ENCODE measurements around the gene ABCC6. TPM values are rescaled to one million over a fixed set of nuclear protein-coding genes. Genes with fewer than 3 reads are reported as not detected.
"Not testable (repeated sequence)": the region's sequence is repeated elsewhere in the genome, so short reads cannot be mapped to it uniquely, and the experiment has no call there.

The ABCC6 gene
- total RNA-seq, 1 donor from 2014 or later: 0.23 TPM

DNA sequence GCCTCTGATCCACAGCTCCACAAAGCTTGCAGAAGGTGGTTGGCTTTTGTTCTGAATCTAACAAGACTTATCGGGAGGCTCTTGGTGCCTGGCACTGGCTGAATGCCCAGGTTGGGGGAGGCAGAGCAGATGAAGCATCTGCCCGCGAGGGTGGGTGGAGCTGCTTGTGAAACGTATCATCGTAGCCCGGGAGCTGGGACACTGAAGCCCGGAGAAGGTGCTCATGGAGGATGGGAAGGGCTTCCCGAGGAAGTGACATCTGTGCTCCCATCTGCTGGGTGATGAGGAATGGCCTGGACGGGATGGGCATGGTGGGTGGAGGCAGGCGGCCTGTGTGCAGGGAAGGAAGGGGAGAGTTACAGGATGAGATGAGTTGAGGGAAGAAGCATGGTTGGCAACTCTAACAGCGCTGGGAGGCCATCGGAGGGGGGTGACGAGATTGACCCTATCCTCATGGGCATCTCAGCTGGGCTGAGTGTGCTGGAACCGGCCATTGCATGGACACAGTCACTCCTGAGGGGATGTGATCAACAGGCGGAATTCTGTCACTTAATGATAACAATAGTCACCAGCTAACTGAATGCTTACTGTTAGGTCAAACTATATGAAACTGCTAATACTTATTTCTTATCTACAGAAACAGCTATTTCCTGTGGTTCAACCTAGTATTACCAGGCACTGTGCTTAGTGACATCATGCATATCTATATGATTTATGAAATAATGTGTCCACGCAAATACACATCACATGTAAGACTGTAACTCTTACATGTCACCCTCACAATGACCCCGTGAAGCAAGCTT, 102.7 kb downstream of the ABCC6 start:
- peak; percentile 92 for DNase-seq (ENCODE audit: extremely low read depth, low read depth, low spot score)

DNA sequence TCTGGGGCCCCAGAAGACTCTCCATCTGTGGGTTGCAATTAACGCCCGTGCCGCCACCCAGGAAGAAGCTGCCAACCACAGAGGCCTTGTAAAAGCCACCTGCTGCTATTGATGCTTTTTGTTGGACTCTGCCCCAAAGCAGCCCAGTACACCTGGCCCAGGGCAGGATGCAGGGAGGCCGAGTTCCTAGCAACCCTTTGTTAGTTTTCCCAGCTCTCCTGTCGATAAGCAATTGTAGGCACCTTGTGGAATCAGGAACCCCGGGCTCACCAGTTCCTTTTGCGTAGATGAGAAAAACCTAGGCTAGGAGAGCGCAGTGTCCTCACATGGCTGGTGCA, 103.3 kb downstream of the ABCC6 start:
- no peak for DNase-seq (ENCODE audit: extremely low read depth, low read depth, low spot score)

DNA sequence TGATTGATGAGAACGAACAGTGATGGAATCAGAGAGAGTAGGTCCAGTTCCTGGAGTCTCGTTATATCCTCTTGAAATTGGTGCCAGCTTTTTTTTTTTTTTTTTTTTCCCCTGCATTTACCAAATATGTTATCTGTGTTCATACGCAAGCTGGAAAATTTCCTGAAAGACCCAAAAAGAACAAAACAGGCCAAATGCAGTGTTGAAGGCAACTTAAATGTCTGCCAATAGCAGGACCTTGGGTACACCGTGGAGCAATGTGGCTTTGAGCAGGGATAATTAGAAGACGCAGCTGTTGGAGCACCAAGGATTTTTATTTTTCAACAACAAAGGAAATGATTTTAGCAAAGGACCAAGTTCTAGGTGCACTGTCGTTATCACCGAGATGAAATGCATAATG, 105.0 kb downstream of the ABCC6 start:
- DNase-seq (ENCODE audit: extremely low read depth, low read depth, low spot score): no peak

DNA sequence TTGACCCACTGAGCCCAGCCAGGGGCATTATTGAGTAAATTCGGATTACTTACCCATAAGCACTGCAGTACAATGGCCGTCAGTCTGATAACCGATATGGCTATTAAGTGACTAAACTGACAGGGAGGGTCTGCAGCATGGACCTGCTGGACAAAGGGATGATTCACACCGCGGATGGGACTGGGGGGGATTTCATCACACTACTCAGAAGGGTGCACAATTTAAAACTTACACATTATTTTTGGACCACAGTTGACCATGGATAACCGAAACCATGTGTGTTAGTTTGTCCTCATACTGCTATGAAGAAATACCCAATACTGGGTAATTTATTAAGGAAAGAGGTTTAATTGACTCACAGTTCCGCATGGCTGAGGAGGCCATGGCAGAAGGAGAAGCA, 106.5 kb downstream of the ABCC6 start:
- DNase-seq (ENCODE audit: extremely low read depth, low read depth, low spot score): no peak

DNA sequence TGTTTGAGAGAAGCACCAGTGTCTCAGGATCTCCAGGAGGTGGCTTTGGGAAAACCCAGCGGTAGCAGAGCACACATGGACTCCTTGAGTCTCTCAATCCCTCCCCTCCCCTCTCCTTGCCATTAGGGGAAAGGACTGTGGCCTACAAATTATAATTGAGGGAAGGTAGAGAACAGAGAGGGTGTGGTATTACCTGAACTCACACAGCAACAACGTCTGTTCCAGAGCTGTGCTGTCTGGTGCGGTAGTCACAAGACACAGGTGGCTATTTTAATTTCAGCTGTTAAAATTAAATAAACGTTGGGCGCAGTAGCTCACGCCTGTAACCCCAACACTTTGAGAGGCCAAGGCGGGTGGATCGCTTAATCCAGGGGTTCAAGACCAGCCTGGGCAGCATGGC, 110.2 kb downstream of the ABCC6 start:
- no peak for DNase-seq (ENCODE audit: extremely low read depth, low read depth, low spot score)

DNA sequence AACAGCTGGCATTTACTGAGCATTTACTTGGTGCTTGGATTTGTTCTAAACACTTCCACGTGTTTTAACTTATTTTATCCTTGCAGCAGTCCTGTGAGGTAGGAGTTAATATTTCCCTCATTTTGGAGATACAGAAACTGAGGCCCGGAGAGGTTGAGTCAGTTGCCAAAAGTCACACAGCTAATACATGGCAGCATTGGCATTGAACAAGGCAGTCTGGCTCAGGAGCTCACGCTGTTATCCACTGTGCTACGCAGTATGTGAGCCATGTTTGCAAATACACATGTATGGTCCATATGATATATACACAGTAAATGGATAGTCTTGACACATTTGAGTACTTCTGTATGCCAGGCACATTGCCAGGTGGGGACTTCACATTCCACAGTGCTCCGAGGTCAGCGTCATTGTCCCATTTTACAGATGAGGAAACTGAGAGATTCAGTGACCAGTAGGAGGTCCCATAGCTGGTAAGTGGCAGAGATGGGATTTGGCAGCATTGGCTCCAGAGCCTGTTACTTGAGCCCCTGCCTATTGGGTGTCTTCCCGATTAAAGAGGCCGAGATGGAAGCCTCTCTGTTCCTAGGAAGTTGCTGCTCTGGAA, 110.7 kb downstream of the ABCC6 start:
- DNase-seq (ENCODE audit: extremely low read depth, low read depth, low spot score): no peak

DNA sequence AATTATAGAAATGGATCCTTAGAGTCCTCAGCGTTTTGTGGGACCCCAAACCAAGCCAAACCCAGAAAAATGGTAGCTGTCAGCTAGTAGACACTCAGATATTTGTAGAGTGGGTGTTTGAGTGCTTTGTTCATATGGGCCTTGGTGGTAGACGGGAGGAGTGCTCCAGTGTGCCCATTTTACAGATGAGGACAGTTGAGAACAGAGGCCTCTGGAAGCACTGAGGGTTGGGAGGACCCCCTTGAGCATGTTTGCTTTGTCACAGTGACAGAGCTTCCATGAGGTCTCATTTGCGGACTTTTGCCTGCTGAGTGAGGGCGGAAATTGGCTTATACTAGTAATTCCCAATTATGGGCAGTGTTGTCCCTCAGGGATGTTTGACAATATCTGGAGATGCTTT, 111.7 kb downstream of the ABCC6 start:
- DNase-seq (ENCODE audit: extremely low read depth, low read depth, low spot score): no peak

DNA sequence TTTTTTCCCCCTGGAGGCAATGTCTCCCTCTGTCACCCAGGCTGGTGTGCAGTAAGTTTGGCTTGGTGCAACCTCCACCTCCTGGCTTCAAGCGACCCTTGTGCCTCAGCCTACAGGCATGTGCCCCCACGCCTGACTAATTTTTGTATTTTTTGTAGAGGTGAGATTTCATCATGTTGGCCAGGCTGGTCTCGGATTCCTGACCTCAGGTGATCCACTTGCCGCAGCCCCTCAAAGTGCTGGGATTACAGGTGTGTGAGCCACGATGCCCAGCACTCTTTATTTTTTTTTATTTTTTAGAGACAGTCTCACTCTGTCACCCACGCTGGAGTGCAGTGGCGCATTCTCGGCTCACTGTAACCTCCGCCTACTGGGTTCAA, 113.2 kb downstream of the ABCC6 start:
- DNase-seq (ENCODE audit: extremely low read depth, low read depth, low spot score): no peak

DNA sequence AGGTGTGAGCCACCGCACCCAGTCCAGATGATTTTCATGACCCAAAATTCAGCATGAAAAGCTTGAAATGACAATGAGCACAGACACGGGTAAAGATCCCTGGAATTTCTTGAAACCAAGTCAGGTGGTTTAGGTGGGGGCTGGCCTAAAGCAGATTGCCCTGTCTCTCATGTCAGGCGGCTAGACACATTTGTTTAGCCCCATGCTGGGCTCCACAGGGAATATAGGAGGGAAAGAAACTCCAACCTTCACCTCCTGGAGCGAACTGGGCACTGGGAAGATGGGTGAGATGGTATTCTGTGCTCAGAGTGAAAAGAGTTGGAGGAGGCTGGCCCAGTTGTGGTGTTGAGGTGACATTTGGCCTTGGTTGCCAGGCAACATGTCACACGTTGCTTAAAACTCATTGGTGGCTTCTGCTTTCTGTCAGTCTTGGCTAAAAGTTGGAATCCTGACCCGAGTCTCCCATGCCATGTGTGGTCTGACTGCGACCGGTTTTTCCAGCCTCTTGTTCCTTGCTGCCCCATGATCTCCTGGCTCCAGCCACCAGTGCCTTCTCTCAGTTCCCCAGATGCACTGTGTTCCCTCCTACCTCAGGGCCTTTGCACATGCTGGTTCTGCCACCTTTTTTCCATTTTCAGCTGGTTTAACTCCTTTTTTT, 113.7 kb downstream of the ABCC6 start:
- no peak for DNase-seq (ENCODE audit: extremely low read depth, low read depth, low spot score)

DNA sequence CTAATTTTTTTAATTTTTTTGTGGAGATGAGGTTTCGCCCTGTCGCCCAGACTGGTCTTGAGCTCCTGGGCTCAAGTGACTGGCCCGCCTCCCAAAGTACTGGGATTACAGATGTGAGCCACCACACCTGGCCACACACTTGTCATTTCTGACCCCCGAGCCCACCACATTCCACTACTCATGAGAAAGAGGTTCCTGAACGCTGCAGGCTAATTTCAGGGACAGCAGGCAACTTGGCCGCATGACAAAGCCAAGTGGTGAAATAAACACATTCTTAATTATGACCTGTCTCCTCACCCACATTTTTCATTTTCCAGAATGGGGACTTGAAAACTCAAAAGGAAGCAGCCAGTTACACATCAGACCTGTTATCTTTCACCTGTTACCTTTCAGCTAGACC, 114.5 kb downstream of the ABCC6 start:
- DNase-seq (ENCODE audit: extremely low read depth, low read depth, low spot score): no peak

DNA sequence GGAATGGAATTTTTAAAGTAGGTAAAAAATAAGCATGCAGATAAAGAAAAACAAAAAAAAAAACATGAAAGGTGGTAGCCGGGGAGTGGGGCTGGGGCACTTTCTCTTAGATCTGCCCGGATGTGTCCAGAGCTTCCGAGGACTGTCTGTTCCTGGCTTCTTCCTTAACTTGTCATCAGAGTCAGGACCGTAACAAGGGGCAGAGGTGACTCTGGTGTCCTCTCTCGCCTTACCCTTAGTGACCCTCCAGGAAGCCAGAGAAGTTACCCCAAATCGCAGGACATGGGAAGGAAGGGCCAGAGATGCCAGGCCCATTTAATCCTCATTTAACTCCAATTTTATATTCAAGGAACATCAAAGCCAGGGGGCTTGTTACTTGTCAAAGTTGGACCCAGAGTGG, 115.5 kb downstream of the ABCC6 start:
- DNase-seq (ENCODE audit: extremely low read depth, low read depth, low spot score): no peak

DNA sequence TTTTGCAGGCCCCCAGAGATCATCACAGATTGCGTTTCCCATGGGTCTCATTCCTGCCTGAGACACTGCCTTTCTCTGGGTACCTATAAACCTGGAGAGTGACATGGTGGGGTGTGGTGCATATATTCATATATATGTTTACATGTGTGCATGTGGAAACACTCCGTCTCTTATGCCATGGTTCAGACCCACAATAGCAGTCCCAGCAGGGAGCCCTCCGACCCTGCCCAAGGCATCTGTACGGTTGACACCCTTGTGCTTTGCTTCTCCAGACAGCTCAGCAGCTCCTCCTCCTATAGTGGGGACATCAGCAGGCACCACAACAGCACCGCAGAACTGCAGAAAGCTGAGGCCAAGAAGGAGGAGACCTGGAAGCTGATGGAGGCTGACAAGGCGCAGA, 116.8 kb downstream of the ABCC6 start:
- no peak for DNase-seq (ENCODE audit: extremely low read depth, low read depth, low spot score)

DNA sequence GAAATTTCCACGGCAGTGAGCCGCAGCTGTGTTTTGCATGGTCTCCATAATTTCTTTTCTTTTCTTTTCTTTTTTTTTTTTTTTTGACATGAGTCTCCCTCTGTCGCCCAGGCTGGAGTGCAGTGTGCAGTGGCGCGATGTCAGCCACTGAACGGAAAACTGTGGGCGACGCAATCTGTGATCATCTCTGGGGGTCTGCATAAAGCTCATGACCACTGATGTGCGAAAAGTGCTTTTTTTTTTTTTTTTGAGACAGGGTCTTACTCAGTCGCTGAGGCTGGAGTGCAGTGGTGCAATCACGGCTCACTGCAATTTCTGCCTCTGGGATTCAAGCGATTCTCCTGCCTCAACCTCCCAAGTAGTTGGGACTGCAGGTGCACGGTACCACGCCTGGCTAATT, 117.6 kb downstream of the ABCC6 start:
- DNase-seq (ENCODE audit: extremely low read depth, low read depth, low spot score): no peak

DNA sequence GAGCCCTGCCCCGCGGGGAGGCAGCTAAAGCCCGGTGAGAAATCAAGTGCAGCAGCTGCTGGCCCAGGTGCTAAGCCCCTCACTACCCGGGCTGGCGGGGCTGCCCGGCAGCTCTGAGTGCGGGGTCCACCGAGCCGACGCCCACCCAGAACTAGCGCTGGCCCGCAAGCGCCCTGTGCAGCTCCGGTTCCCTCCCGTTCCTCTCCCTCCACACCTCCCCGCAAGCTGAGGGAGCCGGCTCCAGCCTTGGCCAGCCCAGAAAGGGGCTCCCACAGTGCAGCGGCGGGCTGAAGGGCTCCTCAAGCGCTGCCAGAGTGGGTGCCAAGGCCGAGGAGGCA, 118.5 kb downstream of the ABCC6 start:
- not testable (repeated sequence) for DNase-seq (ENCODE audit: extremely low read depth, low read depth, low spot score)

DNA sequence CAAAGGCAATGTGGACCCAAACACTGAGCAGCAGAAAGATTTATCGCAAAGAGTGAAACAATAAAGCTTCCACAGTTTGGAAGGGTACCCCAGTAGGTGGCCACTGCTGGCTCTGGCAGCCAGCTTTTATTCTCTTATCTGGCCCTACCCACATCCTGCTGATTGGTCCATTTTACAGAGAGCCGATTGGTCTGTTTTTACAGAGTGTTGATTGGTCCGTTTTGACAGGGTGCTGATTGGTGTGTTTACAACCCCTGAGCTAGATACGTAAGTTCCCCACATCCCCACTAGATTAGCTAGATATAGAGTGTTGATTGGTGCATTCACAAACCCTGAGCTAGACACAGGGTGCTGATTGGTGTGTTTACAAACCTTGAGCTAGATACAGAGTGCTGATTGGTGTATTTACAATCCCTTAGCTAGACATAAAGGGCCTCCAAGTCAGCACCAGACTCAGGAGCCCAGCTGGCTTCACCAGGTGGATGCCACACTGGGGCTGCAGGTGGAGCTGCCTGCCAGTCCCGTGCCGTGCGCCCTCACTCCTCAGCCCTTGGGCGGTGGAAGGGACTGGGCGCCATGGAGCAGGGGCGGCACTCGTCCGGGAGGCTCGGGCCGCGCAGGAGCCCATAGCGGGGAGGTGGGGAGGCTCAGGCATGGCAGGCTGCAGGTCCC, 119.0 kb downstream of the ABCC6 start:
- DNase-seq (ENCODE audit: extremely low read depth, low read depth, low spot score): not testable (repeated sequence)

DNA sequence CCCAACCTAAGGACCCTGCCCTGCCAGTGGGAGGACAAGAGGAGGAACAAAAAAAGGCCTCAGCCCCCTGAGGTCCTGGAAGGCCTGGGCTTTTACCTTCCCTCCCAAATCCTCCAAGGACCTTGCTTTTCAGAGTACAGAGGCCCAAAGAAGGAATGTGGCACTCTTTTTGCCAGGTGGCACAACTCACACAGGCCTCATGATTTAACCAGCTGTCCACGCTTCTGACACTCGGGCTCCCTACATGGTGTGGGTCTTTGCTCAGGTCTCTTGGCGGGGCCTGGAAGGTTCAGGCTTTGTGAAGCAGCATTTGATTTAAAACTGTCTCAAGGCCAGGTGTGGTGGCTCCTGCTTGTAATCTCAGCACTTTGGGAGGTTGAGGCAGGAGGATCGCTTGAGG, 120.6 kb downstream of the ABCC6 start:
- no peak for DNase-seq (ENCODE audit: extremely low read depth, low read depth, low spot score)

DNA sequence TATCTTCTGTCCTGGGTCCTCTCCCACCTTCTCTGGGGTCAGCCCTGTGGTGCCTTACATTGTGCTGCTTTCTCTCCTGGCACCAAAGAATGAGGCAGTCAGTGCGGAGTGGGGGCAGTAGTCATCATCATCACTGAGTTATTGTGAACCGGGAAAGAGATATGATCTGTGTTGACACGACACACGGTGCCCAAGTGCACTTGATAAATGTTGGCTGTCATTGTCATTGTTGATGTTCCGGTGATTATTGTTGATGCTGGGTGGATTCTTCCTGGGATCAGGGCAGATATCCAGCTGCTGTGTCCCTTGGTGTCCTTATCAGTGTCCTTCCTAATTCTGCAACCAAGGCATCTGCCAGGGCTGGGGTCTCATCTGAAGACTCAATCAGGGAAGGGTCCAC, 121.7 kb downstream of the ABCC6 start:
- DNase-seq (ENCODE audit: extremely low read depth, low read depth, low spot score): no peak

DNA sequence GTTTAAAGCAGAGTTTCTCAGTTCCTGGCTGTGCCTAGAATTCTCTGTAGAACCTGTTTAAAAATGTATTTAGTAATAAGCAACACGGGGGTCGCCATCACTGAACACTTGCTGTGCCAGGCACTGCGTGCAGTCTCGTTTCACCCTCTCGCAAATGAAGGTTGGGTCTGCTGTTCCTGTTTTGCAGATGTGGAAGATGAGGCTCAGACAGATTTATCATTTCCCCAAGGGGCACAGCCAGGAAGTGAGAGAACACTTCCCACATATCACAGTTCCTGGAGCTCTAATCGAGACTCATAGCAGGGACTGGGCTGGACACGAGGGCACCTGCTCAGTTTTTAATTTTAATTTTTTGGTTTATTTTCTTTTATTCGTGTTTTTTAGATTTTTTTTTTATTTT, 122.7 kb downstream of the ABCC6 start:
- no peak for DNase-seq (ENCODE audit: extremely low read depth, low read depth, low spot score)

DNA sequence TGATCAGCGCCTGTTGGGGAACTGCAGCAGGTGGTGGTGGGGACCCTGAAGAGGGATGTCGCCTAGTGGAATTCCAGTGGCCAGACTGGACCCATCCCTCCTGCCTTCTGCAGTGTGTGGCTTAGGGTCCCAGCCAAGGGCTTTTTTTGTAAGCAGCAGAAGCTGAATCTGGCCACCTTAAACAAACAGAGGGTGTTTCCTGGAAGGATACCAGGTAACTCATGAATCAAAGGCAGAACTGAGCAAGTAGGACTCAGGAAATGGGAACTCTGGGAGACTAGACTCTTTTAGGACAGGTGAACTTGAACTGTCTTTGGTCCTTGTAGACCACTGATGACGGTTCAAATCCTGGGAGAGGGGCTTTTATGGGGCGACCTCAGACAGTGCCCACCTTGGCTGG, 124.0 kb downstream of the ABCC6 start:
- DNase-seq (ENCODE audit: extremely low read depth, low read depth, low spot score): no peak
